GM12874 (cell line): ENCODE measurements around the gene PCBP3.

ENCODE experiments used
- TF ChIP-seq, protein P1 (sequence below): IDR thresholded peaks from 2 replicates; pipeline ENCODE4 v1.5.1; 2011; ENCODE audit warnings: low read depth, mild to moderate bottlenecking, control low read depth, low read length, moderate library complexity; ENCODE audit not compliant: insufficient read depth

PCBP3 gene

DNA sequence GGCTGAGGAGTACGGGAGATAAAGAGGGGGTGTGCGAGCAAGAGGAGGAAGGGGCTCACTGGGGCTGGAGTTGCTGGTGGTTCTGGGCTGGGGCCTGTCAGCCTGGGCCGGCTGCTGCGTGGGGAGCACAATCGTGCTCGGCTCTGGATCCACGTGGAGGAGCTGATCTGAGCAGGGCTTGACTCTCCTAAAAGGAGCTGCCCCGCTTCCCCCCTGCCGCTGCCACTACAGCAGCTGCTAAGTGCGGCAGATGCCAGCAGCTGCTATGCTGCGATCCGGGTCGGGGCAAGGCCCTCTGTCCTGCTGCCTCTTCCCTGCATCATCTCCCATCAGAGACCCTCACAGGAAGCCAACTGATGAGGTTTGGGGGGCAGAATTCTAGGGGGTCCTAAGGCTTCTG is 165.9 kb downstream of the PCBP3 start:
- TF ChIP-seq, protein P1, sequence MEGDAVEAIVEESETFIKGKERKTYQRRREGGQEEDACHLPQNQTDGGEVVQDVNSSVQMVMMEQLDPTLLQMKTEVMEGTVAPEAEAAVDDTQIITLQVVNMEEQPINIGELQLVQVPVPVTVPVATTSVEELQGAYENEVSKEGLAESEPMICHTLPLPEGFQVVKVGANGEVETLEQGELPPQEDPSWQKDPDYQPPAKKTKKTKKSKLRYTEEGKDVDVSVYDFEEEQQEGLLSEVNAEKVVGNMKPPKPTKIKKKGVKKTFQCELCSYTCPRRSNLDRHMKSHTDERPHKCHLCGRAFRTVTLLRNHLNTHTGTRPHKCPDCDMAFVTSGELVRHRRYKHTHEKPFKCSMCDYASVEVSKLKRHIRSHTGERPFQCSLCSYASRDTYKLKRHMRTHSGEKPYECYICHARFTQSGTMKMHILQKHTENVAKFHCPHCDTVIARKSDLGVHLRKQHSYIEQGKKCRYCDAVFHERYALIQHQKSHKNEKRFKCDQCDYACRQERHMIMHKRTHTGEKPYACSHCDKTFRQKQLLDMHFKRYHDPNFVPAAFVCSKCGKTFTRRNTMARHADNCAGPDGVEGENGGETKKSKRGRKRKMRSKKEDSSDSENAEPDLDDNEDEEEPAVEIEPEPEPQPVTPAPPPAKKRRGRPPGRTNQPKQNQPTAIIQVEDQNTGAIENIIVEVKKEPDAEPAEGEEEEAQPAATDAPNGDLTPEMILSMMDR, result no peak

DNA sequence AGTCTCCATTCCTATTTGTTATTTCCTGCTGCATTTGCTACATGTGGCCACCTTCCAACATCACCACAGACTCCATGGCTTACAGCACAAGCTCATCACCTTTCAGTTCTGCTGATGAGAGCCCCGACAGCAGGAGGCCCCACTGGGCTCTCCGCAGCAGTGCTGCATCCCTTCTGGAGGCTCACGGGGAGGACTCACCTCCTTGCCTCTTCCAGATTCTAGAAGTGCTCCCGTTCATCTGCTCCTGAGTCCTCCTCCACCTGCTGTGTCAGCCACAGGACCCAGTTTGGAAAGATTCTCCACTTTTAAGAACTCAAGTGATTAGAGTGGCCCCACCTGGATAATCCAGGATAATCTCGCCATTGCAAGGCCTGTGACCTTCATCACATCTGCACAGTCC is 167.6 kb downstream of the PCBP3 start:
- TF ChIP-seq, protein P1, result no peak

DNA sequence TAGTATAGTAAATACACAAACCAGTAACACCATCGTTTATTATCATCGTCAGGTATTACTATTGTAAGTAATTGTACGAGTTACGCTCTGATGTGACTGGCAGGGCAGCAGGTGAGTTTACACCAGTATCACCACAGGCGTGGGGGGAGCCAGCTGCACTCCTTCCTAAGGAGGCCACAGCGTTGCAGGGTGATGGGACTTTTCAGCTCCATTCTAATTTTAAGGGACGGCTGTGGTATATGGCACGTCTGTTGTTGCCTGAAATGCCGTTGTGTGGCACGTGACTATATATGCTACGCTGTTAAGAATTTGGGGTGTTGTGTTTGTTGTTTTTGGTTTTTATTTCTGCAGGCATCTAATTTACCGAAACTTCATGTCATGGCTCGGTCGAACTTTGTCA is 173.3 kb downstream of the PCBP3 start:
- TF ChIP-seq, protein P1, result no peak

DNA sequence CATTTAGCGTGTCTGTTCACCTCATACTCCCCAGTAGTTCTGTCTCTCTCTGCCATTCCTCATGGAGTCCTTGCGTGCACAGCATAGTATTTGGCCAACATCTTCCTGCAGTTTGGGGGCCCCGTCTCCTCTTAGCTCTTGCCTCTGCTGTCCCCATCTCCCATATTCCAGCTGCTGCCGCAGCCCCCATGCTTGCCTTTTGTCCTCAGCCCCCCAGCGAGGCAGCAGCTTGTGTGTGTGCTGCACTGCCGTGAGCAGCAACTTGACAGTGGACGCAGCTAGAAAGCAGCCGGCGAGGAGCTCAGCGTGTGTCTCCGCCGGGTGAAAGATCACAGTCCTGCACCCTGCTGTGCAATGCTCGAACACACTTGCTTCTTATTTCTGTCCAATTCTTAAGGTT is 173.8 kb downstream of the PCBP3 start:
- TF ChIP-seq, protein P1, result no peak

DNA sequence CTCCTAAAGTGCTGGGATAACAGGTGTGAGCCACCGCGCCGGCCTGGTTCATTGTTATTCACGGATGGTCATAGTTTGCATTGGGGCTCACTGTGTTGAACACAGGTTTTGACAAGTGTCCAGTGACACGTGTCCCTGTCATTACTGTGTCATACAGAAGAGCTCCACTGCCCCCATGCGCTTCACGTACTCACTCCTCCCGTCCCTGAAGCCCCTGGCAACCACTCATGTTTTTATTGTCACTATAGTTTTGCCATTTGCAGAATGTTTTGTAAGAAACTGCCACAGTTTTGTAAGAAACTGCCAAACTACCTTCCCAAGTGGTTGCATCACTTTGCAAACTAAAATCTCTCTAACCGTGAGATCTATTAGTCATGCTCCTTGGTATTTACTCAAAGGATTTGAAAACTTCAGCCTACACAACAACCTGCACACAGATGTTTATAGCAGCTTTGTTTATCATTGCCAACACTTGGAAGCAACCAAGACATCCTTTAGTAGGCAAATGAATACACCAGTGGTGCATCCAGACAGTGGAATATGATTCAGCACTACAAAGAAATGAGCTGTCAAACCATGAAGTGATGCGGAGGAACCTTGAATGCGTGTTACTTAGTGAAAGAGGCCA is 174.9 kb downstream of the PCBP3 start:
- TF ChIP-seq, protein P1, result no peak

DNA sequence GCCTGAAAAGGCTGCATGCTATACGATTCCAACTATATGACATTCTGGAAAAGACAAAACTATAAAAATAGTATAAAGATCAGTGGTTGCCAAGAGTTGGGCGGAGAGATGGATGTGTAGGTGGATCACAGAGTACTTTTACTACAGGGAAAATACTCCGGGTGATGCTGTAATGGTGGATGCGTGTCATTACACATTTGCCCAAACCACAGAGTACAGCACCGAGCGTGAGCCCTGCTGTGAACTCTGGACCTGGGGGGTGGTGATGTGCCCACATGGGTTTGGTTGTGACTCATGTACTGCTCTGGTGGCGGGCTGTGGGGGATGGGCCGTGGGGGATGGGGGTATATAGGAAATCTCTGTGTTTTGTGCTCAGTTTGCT is 175.4 kb downstream of the PCBP3 start:
- TF ChIP-seq, protein P1, result no peak

DNA sequence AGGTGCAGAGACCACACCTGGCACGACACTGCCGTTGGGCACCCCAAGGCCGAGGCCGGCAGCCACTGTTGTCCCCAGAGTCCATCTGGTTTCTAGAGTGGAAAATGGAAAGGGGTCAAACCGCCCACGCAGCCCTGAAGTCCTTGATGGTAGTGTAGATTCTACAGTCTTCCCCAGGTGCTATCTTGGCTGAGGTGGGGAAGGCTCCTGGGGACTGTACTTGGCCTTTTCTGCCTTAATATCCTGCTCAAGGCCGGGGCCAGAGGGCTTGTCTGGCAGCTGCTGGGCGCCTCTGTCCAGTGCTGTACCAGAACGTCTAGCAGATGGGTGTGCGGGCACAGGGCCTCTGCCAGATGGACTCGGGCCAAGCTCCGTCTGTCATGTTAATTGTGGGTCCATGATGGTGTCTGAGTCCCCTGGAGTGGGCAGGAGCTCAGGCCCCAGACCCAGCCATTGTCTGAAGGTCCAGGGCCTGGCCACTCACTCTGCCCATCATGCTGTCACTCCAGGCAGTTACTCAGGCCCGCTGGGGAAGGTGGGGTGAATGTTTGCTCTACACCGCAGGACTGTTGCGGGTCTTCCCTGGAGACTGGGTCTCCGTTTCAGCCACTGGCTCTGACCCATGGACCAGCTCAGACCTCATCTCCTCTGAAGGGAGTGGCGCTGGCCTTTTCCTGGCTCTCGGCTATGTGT is 176.1 kb downstream of the PCBP3 start:
- TF ChIP-seq, protein P1, result no peak
